Prostate gland (tissue), 2 donors: Measurements from ENCODE around the gene BEST3. TPM values are rescaled to one million over a fixed set of nuclear protein-coding genes. Genes with fewer than 3 reads are reported as not detected.
A peak's percentile ranks its signal among the peaks of the same experiment; 100 is the strongest.

Source experiments
- DNase-seq: peaks from one replicate; pipeline ENCODE4 v3.0.0-alpha.2; 2019; ENCODE audit warnings: low spot score
- H3K27ac ChIP-seq, 2 donors: fragments of 200-600 bp; sonication (generic); 2 replicates each; pipeline ENCODE4 v1.5.1; 2017 to 2019
- H3K27me3 ChIP-seq: fragments of 200-600 bp; sonication (generic); replicated peaks from 2 replicates; pipeline ENCODE4 v1.5.1; 2019; ENCODE audit not compliant: insufficient read depth
- H3K36me3 ChIP-seq, 2 donors: fragments of 200-600 bp; sonication (generic); 1 replicate in 1 of 2; 2 replicates in 1 of 2; pipeline versions ENCODE4 v1.5.1 to v1.8.1; 2017 to 2019
- H3K4me1 ChIP-seq: fragments of 200-600 bp; sonication (generic); replicated peaks from 2 replicates; pipeline ENCODE4 v1.5.1; 2019
- H3K4me3 ChIP-seq, 2 donors: fragments of 200-600 bp; sonication (generic); 2 replicates each; pipeline ENCODE4 v1.5.1; 2017 to 2019
- H3K9me3 ChIP-seq: fragments of 200-600 bp; sonication (generic); 2 replicates; pipeline ENCODE4 v1.5.1; 2017
- POLR2A ChIP-seq: fragments of 450-650 bp; IDR thresholded peaks from one replicate; pipeline ENCODE4 v1.6.1; 2016; ENCODE audit warnings: antibody characterized with exemption, mild to moderate bottlenecking
- POLR2AphosphoS5 ChIP-seq: sonication (generic); formaldehyde crosslinking; IDR thresholded peaks from one replicate; pipeline ENCODE4 v1.6.1; 2017; ENCODE audit warnings: antibody characterized with exemption
- WGBS: methylation state at CpG from one replicate; pipeline ENCODE4 v1.1.5; 2018; 5-methylcytosine and 5-hydroxymethylcytosine counted together
- intact Hi-C: fragments of 100-400 bp; cut with DNase I; formaldehyde crosslinking; loops from one replicate; pipeline ENCODE4 v1.14.2; 2022
- total RNA-seq, 2 donors: library from RNA; depleted of rRNA; stranded (reverse); fragments of >200 nt; gene quantifications; one replicate each; pipeline ENCODE4 v1.1.0, GENCODE V29; 2016
- TF ChIP-seq, protein P1 (sequence below), 4 experiments: fragments of 200-600 bp in 2 of 4; fragments of 450-650 bp in 2 of 4; sonication (generic) in 2 of 4; IDR thresholded peaks; 1 replicate in 3 of 4; 2 replicates in 1 of 4; pipeline ENCODE4 v1.5.1; 2016 to 2019; ENCODE audit warnings: antibody characterized with exemption in 4 of 4, mild to moderate bottlenecking in 2 of 4, moderate library complexity in 2 of 4

BEST3 gene
- total RNA-seq, 2 donors from 2014 or later = 0.85 to 2.1 TPM

DNA sequence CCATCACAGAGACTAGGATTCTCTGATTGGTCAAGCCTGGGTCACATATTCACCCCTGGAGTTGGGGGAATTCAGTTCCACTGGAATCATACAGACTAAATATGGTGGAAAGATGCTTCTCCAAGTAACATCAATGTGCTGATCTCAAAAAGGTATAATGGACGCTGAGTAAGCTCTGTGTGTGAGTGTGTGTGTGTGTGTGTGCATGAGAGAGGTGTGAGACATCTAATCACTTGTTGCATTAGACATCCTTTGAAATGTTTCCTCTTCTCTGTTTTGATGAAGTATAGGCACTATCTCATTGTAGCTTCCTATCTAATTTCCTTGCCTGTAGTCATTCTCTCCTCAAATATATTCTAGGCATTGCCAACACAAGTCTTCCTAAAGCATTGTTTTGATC is 34.5 kb upstream of the BEST3 start:
- H3K4me1 ChIP-seq = no peaks in the 10 kb centered on the region
- intact Hi-C loops = no loop called here
- H3K27me3 ChIP-seq = no peaks in the 10 kb centered on the region
- WGBS = 82% methylated on average over 1 of the region's 1 CpG
- no peaks in the 10 kb centered on the region for H3K36me3 ChIP-seq
- H3K4me3 ChIP-seq = no peak overlapping the region
- TF ChIP-seq POLR2A (no peak), POLR2AphosphoS5 (no peak)
- TF ChIP-seq, protein P1, sequence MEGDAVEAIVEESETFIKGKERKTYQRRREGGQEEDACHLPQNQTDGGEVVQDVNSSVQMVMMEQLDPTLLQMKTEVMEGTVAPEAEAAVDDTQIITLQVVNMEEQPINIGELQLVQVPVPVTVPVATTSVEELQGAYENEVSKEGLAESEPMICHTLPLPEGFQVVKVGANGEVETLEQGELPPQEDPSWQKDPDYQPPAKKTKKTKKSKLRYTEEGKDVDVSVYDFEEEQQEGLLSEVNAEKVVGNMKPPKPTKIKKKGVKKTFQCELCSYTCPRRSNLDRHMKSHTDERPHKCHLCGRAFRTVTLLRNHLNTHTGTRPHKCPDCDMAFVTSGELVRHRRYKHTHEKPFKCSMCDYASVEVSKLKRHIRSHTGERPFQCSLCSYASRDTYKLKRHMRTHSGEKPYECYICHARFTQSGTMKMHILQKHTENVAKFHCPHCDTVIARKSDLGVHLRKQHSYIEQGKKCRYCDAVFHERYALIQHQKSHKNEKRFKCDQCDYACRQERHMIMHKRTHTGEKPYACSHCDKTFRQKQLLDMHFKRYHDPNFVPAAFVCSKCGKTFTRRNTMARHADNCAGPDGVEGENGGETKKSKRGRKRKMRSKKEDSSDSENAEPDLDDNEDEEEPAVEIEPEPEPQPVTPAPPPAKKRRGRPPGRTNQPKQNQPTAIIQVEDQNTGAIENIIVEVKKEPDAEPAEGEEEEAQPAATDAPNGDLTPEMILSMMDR (IDR thresholded peaks at IDR 0.05) = no peak
- DNase-seq = no peak
- no peaks in the 10 kb centered on the region for H3K9me3 ChIP-seq
- no peak overlapping the region for H3K27ac ChIP-seq

DNA sequence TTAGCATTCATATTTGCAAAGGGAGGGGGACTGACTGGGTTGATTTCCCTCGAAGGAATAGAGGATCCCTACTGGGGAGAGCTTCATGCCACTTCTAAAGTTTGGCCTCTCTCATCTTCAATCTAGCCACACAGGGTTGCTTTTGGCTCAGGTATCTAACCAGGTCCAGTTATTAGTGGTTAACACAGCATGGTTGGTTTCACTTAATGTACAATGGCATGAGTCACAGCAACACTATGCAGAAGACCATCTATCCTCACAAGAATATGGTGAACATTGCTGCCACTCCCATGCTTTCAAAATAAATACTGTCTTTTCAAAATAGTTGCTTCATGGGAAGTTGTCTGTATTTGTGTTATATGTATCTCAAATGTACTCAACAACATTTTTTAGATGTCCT is 33.0 kb upstream of the BEST3 start:
- Histone ChIP-seq H3K27ac (no peak overlapping the region), H3K4me3 (no peak overlapping the region), H3K4me1 (no peaks in the 10 kb centered on the region), H3K36me3 (no peaks in the 10 kb centered on the region), H3K9me3 (no peaks in the 10 kb centered on the region), H3K27me3 (no peaks in the 10 kb centered on the region)
- DNase-seq = no peak
- TF ChIP-seq POLR2AphosphoS5 = no peak
- TF ChIP-seq, protein P1 (IDR thresholded peaks at IDR 0.05) = no peak
- no peak for TF ChIP-seq POLR2A
- intact Hi-C loops = no loop called here
- WGBS = 53% methylated on average over 1 of the region's 1 CpG

DNA sequence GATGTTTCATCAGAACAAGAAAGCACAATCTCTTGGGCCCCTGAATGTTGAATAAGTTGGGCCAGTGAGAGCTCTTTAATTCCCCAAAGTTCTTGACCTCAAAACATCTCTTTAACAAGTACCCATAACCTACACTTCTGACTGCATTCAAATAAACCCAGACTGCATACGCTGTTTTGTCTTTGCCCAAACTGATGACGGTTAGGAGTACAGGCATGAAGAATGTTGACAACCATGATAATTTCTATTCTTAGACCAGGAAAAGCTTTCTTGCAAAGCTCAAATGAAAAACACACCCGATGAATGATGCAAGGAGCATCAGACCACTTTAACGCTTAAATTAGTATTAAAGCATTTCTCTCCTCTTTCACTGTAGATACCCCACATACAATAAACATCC is 27.8 kb upstream of the BEST3 start:
- H3K4me3 ChIP-seq = no peak overlapping the region
- no peaks in the 10 kb centered on the region for H3K36me3 ChIP-seq
- no peak for DNase-seq
- no peaks in the 10 kb centered on the region for H3K27me3 ChIP-seq
- TF ChIP-seq POLR2AphosphoS5 (no peak), POLR2A (no peak)
- TF ChIP-seq, protein P1 (IDR thresholded peaks at IDR 0.05) = no peak
- no peaks in the 10 kb centered on the region for H3K9me3 ChIP-seq
- H3K4me1 ChIP-seq = no peaks in the 10 kb centered on the region
- intact Hi-C loops = no loop called here
- no peak overlapping the region for H3K27ac ChIP-seq
- 86% methylated on average over 4 of the region's 4 CpGs for WGBS

DNA sequence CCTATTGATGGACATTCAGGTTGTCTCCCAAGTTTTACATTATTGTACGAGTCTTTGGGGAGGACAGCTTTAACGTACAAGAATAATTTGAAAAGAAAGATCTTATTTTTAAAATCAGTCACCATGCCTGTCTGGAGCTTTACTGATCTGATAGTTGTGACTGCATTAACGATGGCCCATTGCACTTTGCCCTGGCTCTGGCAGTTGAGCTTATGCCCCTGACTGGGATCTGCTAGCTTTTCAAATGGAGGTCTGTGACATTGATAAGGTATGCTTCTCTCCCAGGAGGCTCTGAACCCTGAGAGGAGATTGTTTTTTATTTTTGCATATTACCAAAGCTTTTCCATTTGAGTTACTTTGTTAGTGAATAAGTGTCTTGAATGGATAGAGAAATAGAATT is 21.6 kb upstream of the BEST3 start:
- Histone ChIP-seq H3K4me1 (peaks cover 2% of the 10 kb centered on the region), H3K4me3 (no peak overlapping the region), H3K27ac (no peak overlapping the region), H3K36me3 (no peaks in the 10 kb centered on the region), H3K27me3 (no peaks in the 10 kb centered on the region), H3K9me3 (no peaks in the 10 kb centered on the region)
- 84% methylated on average over 3 of the region's 3 CpGs for WGBS
- DNase-seq = no peak
- intact Hi-C loops = no loop called here
- no peak for TF ChIP-seq POLR2A
- TF ChIP-seq POLR2AphosphoS5 = no peak
- TF ChIP-seq, protein P1 (IDR thresholded peaks at IDR 0.05) = no peak

DNA sequence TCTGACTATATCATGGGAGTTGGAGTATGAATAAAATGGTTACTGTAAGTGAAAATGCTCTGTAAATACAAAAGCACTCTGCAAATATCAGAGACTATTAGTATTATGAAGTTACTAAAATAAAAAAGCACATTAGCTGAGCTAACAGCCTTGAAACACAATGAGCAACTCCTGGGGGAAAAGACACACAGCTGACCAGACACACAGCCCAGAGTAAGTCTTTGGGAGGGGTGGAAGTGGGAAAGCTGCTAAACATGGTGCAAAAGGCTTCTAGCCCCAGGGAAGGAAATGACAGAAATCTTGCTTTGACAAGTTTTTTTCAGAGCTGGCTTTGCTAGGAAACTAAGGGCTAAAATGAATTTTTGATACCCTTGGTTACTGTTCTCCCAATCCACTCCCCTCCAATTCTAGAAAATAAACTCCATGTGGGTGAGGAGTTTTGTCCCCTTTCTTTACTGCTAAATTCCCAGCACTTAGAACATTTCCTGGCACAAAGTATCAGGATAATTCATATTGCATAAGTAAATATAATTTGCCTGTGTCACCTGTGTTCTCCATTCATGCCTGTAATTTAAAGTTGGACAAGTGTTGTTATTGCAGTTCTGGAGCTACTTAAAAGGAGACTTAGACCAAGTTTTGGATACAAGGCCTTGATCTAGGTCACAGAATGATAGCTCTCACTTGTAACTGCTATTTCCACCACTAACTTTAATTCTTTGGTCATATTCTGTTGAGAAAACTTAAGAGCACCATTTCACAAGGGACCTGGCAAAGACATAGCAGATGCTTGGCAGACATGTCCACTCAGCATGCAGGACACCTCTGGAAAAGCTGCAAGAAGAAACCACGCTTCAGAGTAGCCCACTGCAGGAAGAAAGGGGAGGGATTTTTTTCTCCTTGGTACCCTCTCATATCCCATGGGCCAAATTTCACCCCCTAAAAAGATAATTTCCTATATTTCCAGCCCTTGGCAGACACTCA is 20.5 kb upstream of the BEST3 start:
- intact Hi-C loops = no loop called here
- H3K27me3 ChIP-seq = no peaks in the 10 kb centered on the region
- 66% methylated on average over 1 of the region's 1 CpG for WGBS
- peak overlapping the region in 1 of 2 donors; percentile 55 for H3K27ac ChIP-seq
- H3K4me3 ChIP-seq = no peak overlapping the region
- TF ChIP-seq POLR2AphosphoS5 (no peak), POLR2A (no peak)
- TF ChIP-seq, protein P1 (IDR thresholded peaks at IDR 0.05) = no peak
- H3K4me1 ChIP-seq = peaks cover 2% of the 10 kb centered on the region
- H3K36me3 ChIP-seq = no peaks in the 10 kb centered on the region
- no peaks in the 10 kb centered on the region for H3K9me3 ChIP-seq
- DNase-seq = no peak
